ENCODE measurements around the gene UBALD1.
"Not testable (repeated sequence)": the region's sequence is repeated elsewhere in the genome, so short reads cannot be mapped to it uniquely, and the experiment has no call there.

The UBALD1 gene

DNA sequence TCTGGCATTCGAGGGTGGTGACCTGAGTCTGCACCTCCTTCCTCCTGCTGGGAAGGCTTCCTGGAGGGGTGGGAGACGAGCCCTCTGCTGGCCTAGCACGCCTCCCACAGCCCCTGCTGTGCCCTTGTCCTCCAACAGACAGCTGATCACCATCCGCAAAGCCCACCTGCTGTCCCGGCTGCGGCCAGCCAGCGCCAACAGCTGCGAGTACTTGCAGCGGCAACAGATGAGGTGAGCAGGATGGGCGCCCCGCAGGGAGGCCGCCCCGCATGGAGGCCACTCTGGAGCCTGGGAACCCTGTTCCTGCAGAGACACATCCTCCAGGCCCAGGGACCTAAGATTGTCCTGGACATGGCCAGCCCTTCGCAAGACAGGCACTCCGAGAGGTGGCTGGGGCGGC lies 21.6 kb downstream of the UBALD1 start:
- no peak for DNase-seq

DNA sequence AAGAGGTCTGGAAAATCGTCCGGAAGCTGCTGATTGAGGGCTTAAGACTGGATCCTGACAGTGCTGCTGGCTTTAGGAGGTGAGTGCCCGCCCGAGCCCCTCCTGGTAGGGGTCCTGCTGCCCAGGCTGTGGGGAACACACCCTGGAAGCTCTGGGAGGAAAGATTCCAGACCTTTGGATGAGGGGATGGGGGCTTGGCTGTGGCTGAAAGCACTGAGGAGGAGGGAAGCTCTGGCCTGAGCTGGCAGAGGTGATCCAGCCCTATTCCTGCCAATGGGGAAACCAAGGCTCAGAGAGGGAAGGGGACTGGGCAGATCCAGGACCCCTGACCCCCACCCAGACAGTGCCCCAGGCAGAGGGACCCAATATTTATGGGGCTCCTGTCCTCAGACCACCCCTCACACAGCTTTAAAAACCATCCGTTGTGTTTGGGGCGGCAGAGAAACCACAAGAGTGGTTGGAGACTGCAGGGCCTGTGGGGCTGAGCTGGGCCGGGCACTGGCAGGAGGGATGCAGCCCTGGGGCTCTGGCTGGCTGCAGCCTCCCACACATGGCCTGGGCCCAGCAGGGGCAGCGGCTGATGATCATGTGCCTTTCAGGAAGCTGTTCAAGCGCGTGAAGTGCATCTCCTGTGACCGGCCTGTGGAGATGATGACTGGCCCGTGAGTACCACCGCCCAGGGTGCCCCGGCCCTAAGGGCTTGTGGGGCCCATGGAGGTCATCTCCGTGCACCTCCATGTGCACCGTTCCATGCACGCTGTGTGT lies 22.8 kb downstream of the UBALD1 start:
- no peak for DNase-seq

DNA sequence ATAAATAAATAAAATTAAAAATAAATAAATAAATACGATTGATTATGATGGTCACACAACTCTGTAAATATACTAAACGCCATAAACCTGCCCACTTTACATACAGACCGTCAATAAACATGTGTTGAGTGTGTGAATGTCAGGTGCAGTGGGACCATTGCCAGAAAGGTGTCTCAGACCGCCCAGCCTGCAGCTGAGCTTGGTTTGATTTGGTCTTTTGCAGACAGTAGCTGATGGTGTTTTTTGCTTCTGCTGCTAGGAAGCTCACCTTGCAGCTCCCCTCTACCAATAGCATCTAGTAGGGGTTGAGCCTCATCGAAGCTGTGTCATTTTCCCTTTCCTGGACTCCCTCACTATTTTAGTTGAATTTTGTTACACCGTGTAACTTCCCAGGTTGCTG lies 23.5 kb downstream of the UBALD1 start:
- DNase-seq: no peak

DNA sequence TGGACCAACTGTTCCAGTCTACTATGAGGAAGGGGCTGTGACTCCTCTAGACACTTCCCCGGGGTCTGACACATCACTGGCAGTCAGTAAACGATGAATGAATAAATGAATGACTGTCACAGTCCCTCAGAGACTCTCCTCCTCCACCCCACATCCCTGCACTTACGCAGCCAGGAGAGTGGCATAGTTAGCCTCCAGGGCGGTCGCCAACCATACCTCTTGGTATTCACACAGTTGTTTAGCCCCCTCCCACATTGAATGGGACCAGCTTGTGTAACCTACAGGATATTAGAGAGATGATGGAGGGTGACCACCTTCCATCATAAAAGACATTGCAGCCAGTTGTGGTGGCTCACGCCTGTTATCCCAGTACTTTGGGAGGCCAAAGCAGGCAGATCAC lies 25.7 kb downstream of the UBALD1 start:
- DNase-seq: no peak

DNA sequence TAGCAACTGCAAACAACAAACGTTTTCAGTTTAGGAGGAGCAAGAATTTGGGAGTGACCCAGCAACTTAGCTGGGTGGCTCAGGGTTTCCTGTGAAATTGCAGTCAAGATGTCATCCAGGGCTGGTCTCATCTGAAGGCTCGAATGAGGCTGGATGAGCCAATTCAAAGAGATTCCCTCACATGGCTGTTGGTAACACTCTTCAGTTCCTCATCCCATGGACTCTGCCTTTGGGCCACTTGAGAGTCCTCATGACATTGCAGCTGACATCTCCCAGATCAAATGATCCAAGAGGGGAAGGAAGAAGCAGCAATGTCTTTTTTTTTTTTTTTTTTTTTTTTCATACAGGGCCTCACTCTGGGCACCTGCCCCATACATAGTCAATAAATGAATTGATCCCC lies 26.3 kb downstream of the UBALD1 start:
- DNase-seq: no peak

DNA sequence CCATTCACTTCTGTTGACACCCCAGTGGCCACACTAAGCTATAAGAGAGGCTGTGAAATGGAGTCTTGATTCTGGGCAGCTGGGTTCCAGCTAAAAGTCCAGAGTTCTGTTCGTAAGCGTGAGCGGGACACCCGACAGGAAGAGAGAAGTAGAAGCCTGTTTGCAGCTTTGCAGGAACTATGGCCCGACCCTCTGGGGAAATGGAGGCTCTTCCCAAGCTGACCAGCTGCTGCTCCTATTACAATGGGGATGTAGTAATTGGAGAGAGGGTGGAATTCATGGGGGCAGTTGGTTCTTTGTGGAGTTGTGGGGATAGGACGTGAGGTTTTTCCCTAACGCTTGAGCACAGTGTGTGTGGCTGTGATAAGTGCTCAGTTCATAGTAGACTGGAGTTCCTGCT lies 28.4 kb downstream of the UBALD1 start:
- no peak for DNase-seq

DNA sequence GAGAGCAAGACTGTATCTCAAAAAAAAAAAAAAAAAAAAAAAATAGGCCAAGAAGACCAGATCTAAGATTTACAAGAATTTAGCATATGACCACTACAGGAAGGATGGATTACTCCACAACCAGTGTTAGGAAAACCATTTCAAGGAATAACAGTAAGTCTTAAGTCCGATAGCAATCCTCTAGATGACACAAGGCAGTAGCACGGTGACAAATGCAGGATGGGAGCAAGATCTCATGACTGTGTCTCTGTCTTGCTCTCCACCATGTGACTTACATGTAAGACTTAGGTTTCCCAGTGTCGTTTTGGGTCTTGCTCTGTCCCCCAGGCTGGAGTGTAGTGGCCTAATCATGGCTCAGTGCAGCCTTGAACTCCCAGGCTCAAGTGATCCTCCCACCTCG lies 30.8 kb downstream of the UBALD1 start:
- no peak for DNase-seq

DNA sequence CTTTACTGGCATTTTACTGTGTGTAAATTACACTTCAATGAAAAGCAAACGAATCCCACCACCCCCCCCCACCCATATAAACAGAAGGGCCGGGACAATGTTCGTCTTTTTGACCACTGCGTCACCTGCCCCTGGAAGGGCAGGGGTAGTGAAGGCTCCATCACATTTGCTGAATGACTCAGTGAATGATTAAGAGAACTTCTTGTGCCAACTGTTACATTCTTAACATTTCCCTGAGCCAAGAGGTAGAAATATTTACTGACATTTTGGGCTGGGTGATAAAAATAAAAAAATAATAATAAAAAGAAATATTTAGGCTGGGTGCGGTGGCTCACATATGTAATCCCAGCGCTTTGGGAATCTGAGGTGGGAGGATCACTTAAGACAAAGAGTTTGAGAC lies 34.4 kb downstream of the UBALD1 start:
- peak; percentile 17 for DNase-seq

DNA sequence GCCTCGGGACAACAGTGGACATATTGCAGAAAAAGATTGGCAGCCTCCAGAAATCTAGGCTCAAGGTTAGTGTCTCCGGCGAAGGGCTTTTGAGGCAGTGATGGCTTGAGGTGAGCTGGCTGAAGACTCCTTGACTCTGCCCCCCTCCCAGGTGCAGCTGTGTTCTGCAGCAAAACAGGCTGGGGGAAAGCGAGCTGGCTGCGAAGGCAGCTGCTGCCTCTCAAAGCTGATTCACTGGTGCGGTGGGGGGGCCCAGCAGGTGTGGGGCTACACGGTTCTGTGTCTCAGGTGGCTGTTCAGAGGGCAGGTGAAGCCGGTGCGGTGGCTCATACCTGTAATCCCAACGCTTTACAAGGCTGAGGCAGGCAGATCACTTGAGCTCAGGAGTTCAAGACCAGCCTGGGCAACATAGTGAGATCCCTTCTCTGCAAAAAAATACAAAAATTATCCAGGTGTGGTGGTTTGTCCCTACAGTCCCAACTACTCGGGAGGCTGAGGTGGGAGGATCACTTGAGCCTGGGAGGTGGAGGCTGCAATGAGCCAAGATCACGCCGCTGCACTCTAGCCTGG lies 35.6 kb downstream of the UBALD1 start:
- DNase-seq: no peak

DNA sequence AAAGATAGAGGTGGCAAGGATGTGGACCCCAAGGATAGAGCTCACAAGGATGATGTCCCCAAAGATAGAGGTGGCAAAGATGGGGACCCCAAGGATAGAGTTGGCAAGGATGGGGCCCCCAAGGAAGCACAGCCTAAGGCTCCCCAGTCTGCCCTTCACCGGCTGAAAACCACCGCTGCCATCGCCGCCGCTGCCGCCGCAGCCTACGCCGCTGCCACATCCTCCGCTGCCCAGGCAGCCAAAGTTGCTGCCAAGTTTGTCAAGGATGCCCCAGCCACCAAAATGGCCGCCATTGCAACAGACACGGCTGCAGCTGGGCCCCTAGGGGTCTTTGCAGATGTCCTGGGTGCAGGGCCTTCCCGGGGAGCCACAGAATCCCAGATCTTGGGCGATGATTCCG lies 38.7 kb downstream of the UBALD1 start:
- DNase-seq: no peak

DNA sequence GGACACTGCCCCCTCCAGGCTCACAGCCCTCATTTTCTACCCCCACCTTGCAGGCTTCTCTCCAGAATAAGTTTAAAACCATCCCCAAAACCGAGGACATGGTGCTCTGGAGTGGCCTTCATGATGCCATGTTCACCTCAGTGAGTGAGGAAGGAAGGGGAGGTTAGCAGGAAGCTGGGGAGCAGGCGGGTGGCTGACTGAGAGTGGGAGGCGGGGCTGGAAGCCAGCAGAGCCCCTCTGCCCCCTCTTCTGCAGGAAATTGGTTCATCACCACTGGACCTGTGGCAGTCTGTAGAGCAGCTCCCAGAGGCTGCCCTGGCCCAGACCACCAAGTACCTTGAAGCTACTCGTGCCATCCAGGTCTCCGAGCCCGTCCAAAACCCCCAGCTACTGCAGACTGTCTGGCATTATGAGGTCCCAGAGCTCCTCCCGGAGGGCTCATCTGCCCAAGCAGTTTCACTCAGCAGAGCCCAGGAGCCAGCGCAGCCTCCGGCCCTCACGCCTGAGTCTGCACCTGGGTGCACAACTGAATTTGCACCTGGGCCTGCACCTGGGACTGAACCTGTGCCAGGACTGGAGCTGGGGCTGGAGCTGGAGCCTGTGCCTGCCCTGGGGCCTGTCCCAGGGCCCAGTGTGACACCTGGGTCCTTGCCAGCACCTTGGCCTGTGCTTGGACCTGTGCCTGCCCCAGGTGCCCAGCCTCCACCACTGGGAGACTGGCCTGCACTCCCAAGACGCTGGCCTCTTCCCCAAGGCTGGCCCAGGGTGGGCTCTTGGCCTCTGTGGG lies 39.6 kb downstream of the UBALD1 start:
- DNase-seq: no peak

DNA sequence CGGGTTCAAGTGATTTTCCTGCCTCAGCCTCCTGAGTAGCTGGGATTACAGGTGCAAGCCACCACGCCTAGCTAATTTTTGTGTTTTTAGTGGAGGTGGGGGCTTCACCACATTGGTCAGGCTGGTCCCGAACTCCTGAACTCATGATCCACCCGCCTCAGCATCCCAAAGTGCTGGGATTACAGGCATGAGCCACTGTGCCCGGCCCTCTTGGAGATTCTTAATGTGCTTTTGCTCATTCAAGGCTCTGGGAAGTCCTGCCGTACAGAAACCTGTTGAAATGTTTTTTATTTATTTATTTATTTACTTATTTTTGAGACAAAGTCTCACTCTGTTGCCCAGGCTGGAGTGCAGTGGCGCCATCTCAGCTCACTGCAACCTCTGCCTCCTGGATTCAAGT lies 40.8 kb downstream of the UBALD1 start:
- DNase-seq: not testable (repeated sequence)

DNA sequence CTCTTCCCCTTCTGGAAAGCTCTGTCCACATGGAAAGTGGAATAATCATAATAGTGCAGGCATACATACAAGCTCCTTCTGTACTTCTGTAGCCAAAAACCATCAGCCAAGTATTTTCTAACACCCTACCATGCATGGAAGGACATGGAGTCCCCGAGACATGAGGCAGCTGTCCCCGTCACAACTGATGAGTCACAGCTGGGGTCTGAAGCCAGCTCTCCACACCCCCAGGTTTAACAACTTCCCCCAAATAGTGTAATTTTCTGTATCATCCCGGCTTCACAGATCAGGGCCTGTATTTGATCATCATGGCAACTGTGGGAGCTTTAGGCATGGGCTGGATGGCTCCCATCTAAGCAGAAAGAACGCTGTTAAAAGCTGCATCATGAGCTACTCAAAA lies 42.0 kb downstream of the UBALD1 start:
- no peak for DNase-seq

DNA sequence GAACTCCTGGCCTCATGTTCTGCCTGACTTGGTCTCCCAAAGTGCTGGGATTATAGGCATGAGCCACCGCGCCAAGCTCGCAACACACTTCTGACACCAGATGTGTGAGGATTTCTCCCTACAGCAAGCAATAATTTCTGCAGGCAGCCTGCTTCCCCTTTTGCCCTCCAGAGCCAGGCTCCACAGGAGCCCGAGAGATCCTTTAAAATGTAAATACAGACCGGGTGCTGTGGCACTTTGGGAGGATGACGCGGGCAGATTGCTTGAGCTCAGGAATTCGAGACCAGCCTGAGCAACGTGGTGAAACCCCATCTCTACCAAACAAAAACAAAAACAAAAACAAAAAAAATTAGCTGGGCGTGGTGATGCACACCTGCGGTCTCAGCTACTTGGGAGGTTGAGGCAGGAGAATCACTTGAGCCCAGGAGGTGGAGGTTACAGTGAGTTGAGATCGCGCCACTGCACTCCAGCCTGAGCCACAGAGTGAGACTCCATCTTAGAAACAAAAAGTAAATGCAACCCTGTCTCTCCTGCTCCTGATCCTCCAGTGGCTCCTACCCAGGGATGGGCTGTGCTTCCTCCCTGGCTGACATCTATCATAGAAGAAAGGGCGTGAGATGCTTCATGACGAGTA lies 43.9 kb downstream of the UBALD1 start:
- no peak for DNase-seq

DNA sequence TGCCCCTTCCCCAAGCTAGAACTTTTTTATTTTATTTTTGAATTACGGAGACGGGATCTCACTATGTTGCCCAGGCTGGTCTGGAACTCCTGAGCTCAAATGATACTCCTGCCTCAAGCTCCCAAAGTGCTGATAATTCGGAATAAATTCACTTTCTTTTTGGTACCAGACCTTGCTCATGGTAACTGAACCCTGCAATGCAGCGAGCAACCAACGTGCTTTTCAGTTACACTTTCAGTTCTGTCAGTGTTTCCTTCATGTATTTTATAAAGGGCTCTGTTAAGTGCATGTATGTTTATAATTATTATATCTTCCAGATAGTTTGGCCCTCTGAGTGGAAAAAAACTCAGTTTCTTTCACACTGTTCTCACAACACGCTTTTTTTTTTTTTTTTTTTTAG lies 44.6 kb downstream of the UBALD1 start:
- no peak for DNase-seq

DNA sequence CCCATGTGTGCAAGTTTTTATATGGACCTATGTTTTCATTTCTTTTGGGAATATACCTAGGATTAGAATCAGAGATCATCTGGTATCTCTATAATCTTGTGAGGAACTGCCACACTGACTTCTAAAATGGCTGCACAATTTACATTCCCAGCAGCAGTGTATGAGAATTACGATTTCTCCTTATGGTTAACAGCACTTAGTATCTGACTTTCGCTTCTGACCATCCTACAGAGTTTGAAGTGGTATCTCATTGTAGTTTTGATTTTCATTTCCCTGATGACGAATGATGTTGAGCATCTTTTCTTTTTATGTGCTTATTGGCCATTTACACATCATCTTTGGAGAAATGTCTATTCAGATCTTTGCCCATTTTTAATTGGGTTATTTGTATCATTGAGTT lies 48.5 kb downstream of the UBALD1 start:
- DNase-seq: no peak

DNA sequence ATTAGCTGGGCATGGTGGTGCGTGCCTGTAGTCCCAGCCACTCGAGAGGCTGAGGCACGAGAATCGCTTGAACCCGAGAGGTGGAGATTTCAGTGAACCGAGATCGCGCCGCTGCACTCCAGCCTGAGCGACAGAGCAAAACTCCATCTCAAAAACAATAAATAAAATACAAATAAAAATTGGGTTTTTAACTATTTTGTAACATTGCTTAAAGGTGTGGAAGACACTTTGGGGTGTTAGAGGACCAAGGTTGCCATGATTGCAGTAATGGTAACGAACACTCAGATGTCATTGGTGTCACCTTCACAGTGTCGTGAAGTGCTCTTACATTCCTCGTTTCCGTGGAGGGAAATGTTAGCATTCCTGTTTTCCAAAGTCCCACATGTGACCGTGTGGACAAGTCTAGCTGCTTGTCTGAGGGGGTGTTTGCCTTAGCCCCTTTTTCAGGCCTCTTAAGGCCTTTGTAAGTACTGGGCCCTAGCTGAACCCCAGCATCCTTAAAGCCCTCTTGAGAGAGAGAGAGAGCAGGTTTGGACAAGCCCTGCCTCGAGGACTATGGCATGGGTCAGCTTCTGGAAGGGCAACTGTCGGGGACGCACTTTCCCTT lies 49.9 kb downstream of the UBALD1 start:
- no peak for DNase-seq

DNA sequence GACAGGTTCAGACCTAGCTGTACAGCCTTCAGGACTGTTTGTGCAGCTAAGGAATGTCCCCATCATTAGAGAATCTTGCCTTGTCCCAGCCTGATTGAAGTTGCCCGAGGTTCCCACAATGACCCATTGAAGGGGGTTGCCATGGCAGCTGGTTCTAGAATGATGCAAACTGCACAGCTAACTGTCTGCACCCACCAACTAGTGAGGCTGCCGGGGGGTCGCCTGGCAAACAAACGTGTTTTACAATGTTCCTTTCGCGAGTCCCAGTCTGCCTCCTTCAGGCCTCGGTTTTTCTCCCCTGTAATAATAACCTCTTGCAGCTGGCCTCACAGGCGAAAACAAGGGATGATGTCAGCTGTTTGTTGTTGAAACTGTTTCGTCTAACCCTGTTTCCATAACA lies 53.1 kb downstream of the UBALD1 start:
- DNase-seq: no peak

Measured in HCEC 1CT (cell line).